HG02970 (cell line): ENCODE measurements around the gene C12orf57.

Experiments used
- ATAC-seq: cut with Tn5 transposase; IDR thresholded peaks from one replicate; pipeline ENCODE4 v1.9.1; 2021; ENCODE audit warnings: mild to moderate bottlenecking, moderate library complexity, moderate number of reproducible peaks; ENCODE audit not compliant: unreplicated experiment, low FRiP score

Gene C12orf57

GRCh38 chr12:6981152-6982052, 37.6 kb downstream of the C12orf57 start:
- no peak for ATAC-seq

GRCh38 chr12:6982532-6982931, 38.7 kb downstream of the C12orf57 start:
- no peak for ATAC-seq

GRCh38 chr12:6987956-6988553, 44.2 kb downstream of the C12orf57 start:
- no peak for ATAC-seq
